Pancreas (tissue), 10 donors: ENCODE data around the gene GTF3C4. TPM values are rescaled to one million over a fixed set of nuclear protein-coding genes. Genes with fewer than 3 reads are reported as not detected.
"Not testable (repeated sequence)": the region's sequence is repeated elsewhere in the genome, so short reads cannot be mapped to it uniquely, and the experiment has no call there.

Experiments used
- ATAC-seq, 4 donors: fragments of 200-7000 bp; cut with Tn5 transposase; one replicate each; pipeline versions ENCODE4 v1.8.0 to v1.9.1; 2020; ENCODE audit warnings: mild to moderate bottlenecking in 4 of 4, moderate library complexity in 4 of 4
- DNase-seq, 6 donors: peaks; one replicate each; pipeline ENCODE4 v3.0.0-alpha.2; 2020
- FAIRE-seq: peaks from 2 replicates; lab custom pipeline; 2012; peaks lifted over from hg19 to GRCh38; lab: Jason Lieb, UNC
- H3K27ac ChIP-seq, 4 donors: fragments of 200-600 bp; sonication (generic); 1 replicate in 3 of 4; 2 replicates in 1 of 4; pipeline versions ENCODE4 v1.5.0 to v1.8.0; 2020
- H3K27me3 ChIP-seq, 4 donors: fragments of 200-600 bp; one replicate each; pipeline ENCODE4 v1.8.0; 2021
- H3K36me3 ChIP-seq, 3 donors: fragments of 200-600 bp; sonication (generic) in 1 of 3; one replicate each; pipeline versions ENCODE4 v1.5.0 to v1.8.0; 2020 to 2021
- H3K4me1 ChIP-seq, 3 donors: fragments of 200-600 bp; one replicate each; pipeline ENCODE4 v1.8.0; 2021
- H3K4me3 ChIP-seq, 4 donors: fragments of 200-600 bp; sonication (generic) in 2 of 4; one replicate each; pipeline versions ENCODE4 v1.5.0 to v1.8.0; 2020 to 2021
- H3K9me3 ChIP-seq, 4 donors: fragments of 200-600 bp; one replicate each; pipeline ENCODE4 v1.8.0; 2021
- WGBS, 2 donors: extraction: QIAGEN DNeasy Blood & Tissue Kit; methylation state at CpG; one replicate each; pipeline ENCODE4 v1.1.7; 2013; 5-methylcytosine and 5-hydroxymethylcytosine counted together
- intact Hi-C, 3 donors: fragments of 100-400 bp; cut with DNase I; formaldehyde crosslinking; loops; one replicate each; pipeline versions ENCODE4 v1.11.1 to v1.14.2; 2022
- polyA plus RNA-seq, 2 donors: library from polyadenylated mRNA; stranded (reverse); fragments of 200-250 nt; gene quantifications; one replicate each; pipeline ENCODE4 v1.2.3, GENCODE V29; 2013
- total RNA-seq, 6 donors: library from RNA; stranded (reverse); fragmentation: NEBNext Ultra II Directional in 4 of 6; extraction: Animal tissue kit (Norgen Biotek cat#: 25700) in 4 of 6; gene quantifications; one replicate each; pipeline versions ENCODE4 v1.2.1 to v1.2.4, GENCODE V29; 2021 to 2023
- TF ChIP-seq, protein P1 (sequence below), 4 donors: fragments of 200-600 bp; sonication (generic) in 3 of 4; IDR thresholded peaks; one replicate each; pipeline versions ENCODE4 v1.5.0 to v1.8.0; 2021; ENCODE audit warnings: antibody characterized with exemption in 4 of 4
- donor health status: healthy with polysubstance abuse.
- donor health status: DM: no; HTN: no; CAD: no; lungs with moderate emphysema.
- donor health status: DM: no; HTN: no; CAD: no.
- donor health status: control.
- donor health status: control.
- donor health status: Bipolar disorder and iron deficiency.
- donor health status: DM: yes; HTN: yes; CAD: no.
- donor health status: DM: no; HTN: no; CAD: no.
- donor health status: DM: no; HTN: no; CAD: no.
- donor health status: DM: yes; HTN: yes; CAD: no.

Gene GTF3C4
- total and polyA plus RNA-seq, 8 donors, result 1.6 to 8.0 (median 5.6) TPM

DNA sequence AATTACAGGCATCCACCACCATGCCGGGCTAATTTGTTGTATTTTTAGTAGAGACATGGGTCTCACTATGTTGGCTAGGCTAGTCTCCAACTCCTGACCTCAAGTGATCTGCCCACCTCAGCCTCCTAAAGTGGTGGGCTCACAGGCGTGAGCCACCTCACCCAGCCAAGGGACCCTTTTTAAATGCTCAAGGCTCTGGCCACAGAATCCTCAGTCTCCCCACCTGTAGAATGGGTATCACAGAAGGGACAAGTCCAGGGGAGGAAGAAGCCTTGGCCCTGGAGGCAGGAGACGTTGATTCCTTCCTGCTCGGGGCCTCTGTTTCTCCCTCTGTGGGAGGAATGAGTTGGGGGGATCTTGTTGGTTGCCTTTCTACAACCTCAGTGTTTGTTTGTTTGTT is 45.7 kb downstream of the GTF3C4 start:
- TF ChIP-seq, protein P1, sequence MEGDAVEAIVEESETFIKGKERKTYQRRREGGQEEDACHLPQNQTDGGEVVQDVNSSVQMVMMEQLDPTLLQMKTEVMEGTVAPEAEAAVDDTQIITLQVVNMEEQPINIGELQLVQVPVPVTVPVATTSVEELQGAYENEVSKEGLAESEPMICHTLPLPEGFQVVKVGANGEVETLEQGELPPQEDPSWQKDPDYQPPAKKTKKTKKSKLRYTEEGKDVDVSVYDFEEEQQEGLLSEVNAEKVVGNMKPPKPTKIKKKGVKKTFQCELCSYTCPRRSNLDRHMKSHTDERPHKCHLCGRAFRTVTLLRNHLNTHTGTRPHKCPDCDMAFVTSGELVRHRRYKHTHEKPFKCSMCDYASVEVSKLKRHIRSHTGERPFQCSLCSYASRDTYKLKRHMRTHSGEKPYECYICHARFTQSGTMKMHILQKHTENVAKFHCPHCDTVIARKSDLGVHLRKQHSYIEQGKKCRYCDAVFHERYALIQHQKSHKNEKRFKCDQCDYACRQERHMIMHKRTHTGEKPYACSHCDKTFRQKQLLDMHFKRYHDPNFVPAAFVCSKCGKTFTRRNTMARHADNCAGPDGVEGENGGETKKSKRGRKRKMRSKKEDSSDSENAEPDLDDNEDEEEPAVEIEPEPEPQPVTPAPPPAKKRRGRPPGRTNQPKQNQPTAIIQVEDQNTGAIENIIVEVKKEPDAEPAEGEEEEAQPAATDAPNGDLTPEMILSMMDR (IDR thresholded peaks at IDR 0.05), result no peak
- no peak overlapping the region for H3K27ac ChIP-seq
- H3K27me3 ChIP-seq, result no peaks in the 10 kb centered on the region
- H3K9me3 ChIP-seq, result no peaks in the 10 kb centered on the region
- ATAC-seq (no peak), DNase-seq (no peak), FAIRE-seq (no peak)
- no peaks in the 10 kb centered on the region for H3K4me1 ChIP-seq
- H3K4me3 ChIP-seq, result no peak overlapping the region
- H3K36me3 ChIP-seq, result no peaks in the 10 kb centered on the region
- 76 to 86% methylated on average over 4 of the region's 4 CpGs for WGBS, 2 donors
- intact Hi-C loops, result no loop called here

DNA sequence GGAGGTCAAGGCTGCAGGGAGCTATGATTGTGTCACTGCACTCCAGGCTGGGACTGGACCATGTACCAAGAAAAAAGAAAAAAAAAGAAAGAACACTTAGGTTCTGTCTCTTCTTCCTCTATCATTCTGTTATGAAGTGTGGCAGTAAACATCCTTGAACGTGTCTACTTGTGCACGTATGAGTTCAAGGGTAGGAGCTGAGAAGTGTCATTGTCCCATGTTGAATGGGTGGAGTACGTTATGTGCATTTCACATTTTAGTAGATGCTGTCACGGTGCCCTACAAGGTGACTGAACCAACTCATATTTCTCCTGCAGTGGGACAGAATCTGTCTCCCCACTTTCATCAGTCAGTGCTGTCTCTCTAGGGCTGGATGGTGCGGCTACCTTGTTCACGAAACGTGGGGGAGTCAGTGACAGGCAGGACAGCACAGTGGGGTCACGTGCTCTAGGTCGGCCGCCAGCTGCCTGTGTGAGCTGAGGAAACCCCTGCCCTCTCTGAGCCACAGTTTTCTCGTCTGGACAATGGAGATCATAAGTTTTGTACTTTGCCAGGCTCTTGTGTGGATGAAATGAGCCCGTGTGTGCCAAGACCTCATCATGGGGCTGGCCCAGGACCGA is 47.2 kb downstream of the GTF3C4 start:
- 54 to 62% methylated on average over 13 of the region's 13 CpGs for WGBS, 2 donors
- Histone ChIP-seq H3K4me1 (no peaks in the 10 kb centered on the region), H3K4me3 (no peak overlapping the region), H3K9me3 (no peaks in the 10 kb centered on the region), H3K36me3 (no peaks in the 10 kb centered on the region), H3K27ac (no peak overlapping the region), H3K27me3 (no peaks in the 10 kb centered on the region)
- ATAC-seq (no peak), DNase-seq (no peak), FAIRE-seq (no peak)
- TF ChIP-seq, protein P1 (IDR thresholded peaks at IDR 0.05), result no peak
- intact Hi-C loops, result no loop called here

- H3K4me3 ChIP-seq, H3K9me3 ChIP-seq, ATAC-seq, H3K27ac ChIP-seq, FAIRE-seq, H3K27me3 ChIP-seq, H3K36me3 ChIP-seq, DNase-seq, intact Hi-C loops, H3K4me1 ChIP-seq: not testable (repeated sequence)
- WGBS, 2 donors, result 68 to 78% methylated on average over 8 of the region's 8 CpGs
Measured at GRCh38 chr9:132718381-132718928, 48.2 kb downstream of the GTF3C4 start.

DNA sequence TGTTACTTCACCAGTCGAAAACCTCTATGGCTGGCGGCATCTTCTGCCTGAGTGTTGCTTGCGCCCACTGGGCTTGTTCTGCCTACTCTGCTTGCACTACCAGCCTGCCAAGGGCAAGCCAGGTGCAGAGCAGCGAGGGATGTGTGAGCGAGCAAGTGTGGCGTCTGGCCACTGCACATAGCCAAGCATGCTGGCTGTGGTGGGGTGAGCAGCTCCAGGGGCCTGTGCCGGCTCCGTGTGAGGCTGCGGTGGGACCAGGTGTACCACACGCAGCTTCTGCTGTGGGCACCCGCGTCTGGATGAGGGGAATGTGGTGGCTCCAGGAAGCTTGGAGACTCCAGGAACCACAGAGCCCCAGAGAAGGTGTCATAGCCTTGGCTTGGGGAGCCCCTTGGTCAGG is 51.4 kb downstream of the GTF3C4 start:
- intact Hi-C loops, result no loop called here
- Histone ChIP-seq H3K4me1 (no peaks in the 10 kb centered on the region), H3K9me3 (no peaks in the 10 kb centered on the region), H3K36me3 (no peaks in the 10 kb centered on the region), H3K4me3 (no peak overlapping the region), H3K27me3 (no peaks in the 10 kb centered on the region), H3K27ac (no peak overlapping the region)
- no peak for FAIRE-seq
- TF ChIP-seq, protein P1 (IDR thresholded peaks at IDR 0.05), result no peak
- no peak for DNase-seq
- WGBS, 2 donors, result 70 to 73% methylated on average over 12 of the region's 12 CpGs
- no peak for ATAC-seq

DNA sequence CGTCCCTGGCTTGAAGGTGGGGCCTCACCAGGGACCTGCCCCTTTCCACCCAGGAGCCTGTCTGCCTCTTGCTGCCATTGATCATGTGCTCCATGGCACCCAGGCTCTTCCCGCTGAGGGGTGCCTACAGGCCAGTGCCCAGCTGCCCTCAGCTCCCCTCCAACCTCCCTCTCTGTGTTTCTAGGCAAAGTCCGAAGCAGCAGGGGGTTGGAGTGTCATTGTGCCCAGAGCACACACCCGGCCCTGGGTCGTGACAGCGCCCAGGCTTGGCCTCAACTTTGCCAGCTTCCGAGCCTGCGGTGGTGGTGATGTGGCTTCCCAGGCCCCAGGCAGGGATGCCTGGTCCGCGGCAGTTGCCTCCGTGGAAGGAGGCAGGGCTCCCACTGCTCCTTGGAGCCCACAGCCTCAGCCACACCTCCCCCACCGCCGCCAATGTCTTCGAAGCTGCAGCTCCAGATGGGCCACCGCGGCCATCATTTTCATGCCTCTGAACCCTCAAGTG is 52.4 kb downstream of the GTF3C4 start:
- Histone ChIP-seq H3K27me3 (no peaks in the 10 kb centered on the region), H3K36me3 (no peaks in the 10 kb centered on the region), H3K9me3 (no peaks in the 10 kb centered on the region), H3K4me3 (no peak overlapping the region), H3K4me1 (no peaks in the 10 kb centered on the region), H3K27ac (no peak overlapping the region)
- intact Hi-C loops, result no loop called here
- no peak for DNase-seq
- FAIRE-seq, result no peak
- TF ChIP-seq, protein P1 (IDR thresholded peaks at IDR 0.05), result no peak
- no peak for ATAC-seq
- 66 to 77% methylated on average over 16 of the region's 16 CpGs for WGBS, 2 donors
